Subcutaneous abdominal adipose tissue (tissue), 5 donors: ENCODE data around the gene CCDC40.

Source experiments
- H3K27ac ChIP-seq: one replicate; pipeline ENCODE4 v1.7.0; 2013; ENCODE audit warnings: low read depth, mild to moderate bottlenecking, inconsistent platforms, low read length, moderate library complexity
- H3K27me3 ChIP-seq, 5 donors: one replicate each; pipeline ENCODE4 v1.7.0; 2013; ENCODE audit warnings: low read length in 5 of 5, inconsistent platforms in 1 of 5; ENCODE audit not compliant: control insufficient read depth in 5 of 5, insufficient read depth in 4 of 5
- H3K36me3 ChIP-seq, 5 donors: one replicate each; pipeline ENCODE4 v1.7.0; 2013; ENCODE audit warnings: low read length in 5 of 5; ENCODE audit not compliant: control insufficient read depth in 5 of 5, insufficient read depth in 5 of 5
- H3K4me1 ChIP-seq, 5 donors: one replicate each; pipeline ENCODE4 v1.7.0; 2013; ENCODE audit warnings: low read length in 5 of 5, mild to moderate bottlenecking in 3 of 5, moderate library complexity in 1 of 5; ENCODE audit not compliant: control insufficient read depth in 5 of 5, insufficient read depth in 5 of 5
- H3K4me3 ChIP-seq, 5 donors: one replicate each; pipeline ENCODE4 v1.7.0; 2013; ENCODE audit warnings: low read length in 5 of 5, low read depth in 1 of 5
- H3K9ac ChIP-seq, 5 donors: one replicate each; pipeline ENCODE4 v1.7.0; 2013; ENCODE audit warnings: low read length in 5 of 5, mild to moderate bottlenecking in 4 of 5, moderate library complexity in 3 of 5
- H3K9me3 ChIP-seq, 5 donors: one replicate each; pipeline ENCODE4 v1.7.0; 2013; ENCODE audit warnings: low read length in 5 of 5; ENCODE audit not compliant: control insufficient read depth in 5 of 5
- donor health status: healthy.
- donor health status: healthy.
- donor health status: healthy.
- donor health status: healthy.
- donor health status: healthy.

The CCDC40 gene, protein sequence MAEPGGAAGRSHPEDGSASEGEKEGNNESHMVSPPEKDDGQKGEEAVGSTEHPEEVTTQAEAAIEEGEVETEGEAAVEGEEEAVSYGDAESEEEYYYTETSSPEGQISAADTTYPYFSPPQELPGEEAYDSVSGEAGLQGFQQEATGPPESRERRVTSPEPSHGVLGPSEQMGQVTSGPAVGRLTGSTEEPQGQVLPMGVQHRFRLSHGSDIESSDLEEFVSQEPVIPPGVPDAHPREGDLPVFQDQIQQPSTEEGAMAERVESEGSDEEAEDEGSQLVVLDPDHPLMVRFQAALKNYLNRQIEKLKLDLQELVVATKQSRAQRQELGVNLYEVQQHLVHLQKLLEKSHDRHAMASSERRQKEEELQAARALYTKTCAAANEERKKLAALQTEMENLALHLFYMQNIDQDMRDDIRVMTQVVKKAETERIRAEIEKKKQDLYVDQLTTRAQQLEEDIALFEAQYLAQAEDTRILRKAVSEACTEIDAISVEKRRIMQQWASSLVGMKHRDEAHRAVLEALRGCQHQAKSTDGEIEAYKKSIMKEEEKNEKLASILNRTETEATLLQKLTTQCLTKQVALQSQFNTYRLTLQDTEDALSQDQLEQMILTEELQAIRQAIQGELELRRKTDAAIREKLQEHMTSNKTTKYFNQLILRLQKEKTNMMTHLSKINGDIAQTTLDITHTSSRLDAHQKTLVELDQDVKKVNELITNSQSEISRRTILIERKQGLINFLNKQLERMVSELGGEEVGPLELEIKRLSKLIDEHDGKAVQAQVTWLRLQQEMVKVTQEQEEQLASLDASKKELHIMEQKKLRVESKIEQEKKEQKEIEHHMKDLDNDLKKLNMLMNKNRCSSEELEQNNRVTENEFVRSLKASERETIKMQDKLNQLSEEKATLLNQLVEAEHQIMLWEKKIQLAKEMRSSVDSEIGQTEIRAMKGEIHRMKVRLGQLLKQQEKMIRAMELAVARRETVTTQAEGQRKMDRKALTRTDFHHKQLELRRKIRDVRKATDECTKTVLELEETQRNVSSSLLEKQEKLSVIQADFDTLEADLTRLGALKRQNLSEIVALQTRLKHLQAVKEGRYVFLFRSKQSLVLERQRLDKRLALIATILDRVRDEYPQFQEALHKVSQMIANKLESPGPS

DNA sequence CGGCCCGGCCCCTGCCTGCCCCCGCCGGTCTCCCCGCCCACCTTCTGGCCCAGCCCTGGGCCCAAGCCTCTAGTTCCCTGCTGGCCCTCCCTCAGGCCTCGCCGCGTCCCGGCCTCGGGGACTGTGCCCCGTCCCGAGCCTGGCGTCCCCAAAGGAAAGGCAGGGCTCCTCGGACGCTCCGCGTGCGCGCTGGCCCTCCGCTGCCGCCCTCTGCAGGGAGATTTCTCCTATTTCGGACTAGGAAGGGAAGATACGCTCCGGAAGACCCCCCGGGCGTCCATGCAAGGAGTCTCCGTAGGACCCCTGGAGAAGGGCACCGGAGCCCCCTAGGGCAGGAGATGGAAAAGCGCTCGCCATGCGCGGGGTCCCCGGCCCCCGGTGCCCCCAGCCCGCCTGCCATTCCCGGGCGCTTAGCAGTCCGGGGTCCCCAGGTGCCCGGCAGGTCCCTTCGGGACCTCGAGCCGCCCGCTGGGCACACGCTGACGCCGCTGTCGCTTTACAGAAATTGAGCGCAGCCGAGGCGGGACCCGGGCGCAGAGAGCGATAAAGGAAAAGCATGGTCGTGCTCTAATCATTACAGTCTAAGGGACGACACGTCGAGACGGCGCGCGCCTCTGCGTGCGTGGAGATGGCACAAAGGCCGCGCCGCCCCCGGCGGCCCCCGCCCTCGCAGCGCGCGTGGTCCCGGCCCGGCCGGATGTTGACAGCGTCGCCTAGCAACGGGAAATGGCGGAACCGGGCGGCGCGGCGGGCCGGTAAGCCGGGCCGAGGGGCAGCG, at the start of gene CCDC40:
Gene CCDC40, plus strand, starts transcription at position 706 of the 778 bp plus-strand sequence. Its CDS starts 21 bp downstream, at position 727.
- Histone ChIP-seq H3K36me3 (peaks cover 0 to 5% (median 0%) of the 10 kb centered on the region in 5 donors), H3K27me3 (no peaks in the 10 kb centered on the region), H3K27ac (peak within 1 kb of the TSS; percentile 90), H3K9ac (peak within 1 kb of the TSS in 4 of 5 donors; percentile 83 to 87 (median 86)), H3K4me1 (peaks cover 3 to 58% (median 48%) of the 10 kb centered on the region in 5 donors), H3K4me3 (peak within 1 kb of the TSS; percentile 79 to 91 (median 82)), H3K9me3 (no peaks in the 10 kb centered on the region)

DNA sequence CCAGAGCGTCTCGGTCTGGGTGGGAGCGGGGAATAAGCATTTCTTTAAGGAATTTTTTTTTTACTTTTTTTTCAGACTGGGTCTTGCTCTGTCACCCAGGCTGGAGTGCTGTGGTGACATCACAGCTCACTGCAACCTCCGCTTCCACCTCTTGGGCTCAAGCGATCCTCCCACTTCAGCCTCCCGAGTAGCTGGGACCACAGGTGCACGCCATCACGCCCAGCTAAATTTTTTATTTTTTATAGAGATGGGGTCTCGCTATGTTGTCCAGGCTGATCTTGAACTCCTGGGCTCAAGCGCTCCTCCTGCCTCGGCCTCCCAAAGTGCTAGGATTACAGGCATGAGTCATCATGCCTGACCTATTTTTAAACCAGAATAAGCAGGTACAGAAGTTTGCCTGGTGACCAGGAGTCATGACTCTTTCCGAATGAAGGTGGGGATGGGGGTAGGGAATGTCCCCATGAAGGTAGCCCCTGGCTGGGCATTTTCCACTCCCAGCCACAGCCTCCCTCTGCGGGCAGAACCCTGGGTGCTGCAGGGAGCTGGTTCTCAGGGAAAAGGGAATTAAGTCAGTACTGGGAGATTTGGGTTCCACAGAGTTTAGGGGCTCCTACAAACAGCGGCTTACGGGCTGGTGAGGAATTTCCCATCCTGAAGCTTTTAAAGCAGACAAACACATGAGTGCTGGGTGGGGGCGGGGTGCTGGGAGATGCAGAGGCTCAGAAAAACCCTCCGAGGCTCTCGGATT, 49.1 kb upstream of the CCDC40 start:
- Histone ChIP-seq H3K4me3 (no peak overlapping the region), H3K27me3 (no peaks in the 10 kb centered on the region), H3K9ac (peak overlapping the region in 2 of 5 donors; percentile 1 to 16), H3K27ac (no peak overlapping the region), H3K9me3 (no peaks in the 10 kb centered on the region), H3K4me1 (peaks cover 8 to 63% (median 50%) of the 10 kb centered on the region in 5 donors), H3K36me3 (no peaks in the 10 kb centered on the region)

DNA sequence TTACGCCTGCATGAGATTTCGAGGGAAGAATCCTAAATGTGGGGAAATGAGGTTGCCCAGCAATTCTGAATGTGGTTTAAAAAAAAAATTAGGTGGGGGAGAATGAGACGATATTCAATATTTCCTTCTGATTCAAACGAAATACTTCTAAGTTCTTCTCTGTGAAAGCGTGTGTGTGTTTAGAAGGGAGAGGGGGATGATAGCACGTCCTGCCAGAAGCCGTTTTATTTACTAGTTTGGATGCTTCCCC, 48.6 kb upstream of the CCDC40 start:
- Histone ChIP-seq H3K4me3 (no peak overlapping the region), H3K36me3 (no peaks in the 10 kb centered on the region), H3K27me3 (no peaks in the 10 kb centered on the region), H3K27ac (no peak overlapping the region), H3K9me3 (no peaks in the 10 kb centered on the region), H3K4me1 (peaks cover 9 to 68% (median 55%) of the 10 kb centered on the region in 5 donors), H3K9ac (peak overlapping the region in 1 of 5 donors; percentile 29)

DNA sequence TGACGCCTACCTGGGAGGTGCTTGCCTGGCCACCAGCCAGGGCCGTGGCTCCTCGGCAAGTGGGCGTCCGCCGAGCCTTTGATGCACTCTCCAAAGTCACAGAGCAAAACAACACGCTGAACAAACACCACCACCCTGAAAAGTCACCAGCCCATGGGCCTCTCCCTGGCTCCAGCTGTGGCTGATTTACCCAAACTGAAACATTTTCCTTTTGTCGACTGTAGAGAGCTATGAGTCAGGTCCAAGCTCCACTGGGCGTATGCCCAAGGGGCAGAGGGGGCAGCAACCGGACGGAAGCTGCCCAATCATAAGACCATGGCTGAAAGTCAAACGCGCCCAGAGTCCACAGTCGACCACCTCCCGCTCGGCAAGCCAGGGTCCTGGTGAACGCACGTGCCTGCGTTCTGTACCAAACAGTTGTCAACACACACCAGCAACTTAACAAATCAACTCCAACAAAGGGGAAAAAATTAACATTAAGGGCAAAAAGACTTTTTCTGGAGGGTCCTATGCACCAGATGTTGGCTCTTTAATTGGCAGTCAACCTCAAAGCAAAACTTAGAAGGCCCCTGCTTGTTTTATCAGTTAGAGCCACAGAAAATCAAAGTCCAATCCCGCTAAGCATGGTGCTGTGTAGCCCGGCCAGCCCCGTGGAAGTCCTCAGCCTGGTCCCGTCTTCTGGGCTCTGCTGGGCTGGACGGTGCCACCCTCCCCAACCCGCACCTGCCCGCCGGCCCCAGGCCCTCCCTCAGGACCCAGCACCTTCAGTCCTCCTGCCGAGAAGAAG, 48.1 kb upstream of the CCDC40 start:
- Histone ChIP-seq H3K4me1 (peaks cover 13 to 68% (median 58%) of the 10 kb centered on the region in 5 donors), H3K27ac (no peak overlapping the region), H3K9me3 (no peaks in the 10 kb centered on the region), H3K4me3 (no peak overlapping the region), H3K36me3 (no peaks in the 10 kb centered on the region), H3K27me3 (no peaks in the 10 kb centered on the region), H3K9ac (peak overlapping the region in 1 of 5 donors; percentile 29)

DNA sequence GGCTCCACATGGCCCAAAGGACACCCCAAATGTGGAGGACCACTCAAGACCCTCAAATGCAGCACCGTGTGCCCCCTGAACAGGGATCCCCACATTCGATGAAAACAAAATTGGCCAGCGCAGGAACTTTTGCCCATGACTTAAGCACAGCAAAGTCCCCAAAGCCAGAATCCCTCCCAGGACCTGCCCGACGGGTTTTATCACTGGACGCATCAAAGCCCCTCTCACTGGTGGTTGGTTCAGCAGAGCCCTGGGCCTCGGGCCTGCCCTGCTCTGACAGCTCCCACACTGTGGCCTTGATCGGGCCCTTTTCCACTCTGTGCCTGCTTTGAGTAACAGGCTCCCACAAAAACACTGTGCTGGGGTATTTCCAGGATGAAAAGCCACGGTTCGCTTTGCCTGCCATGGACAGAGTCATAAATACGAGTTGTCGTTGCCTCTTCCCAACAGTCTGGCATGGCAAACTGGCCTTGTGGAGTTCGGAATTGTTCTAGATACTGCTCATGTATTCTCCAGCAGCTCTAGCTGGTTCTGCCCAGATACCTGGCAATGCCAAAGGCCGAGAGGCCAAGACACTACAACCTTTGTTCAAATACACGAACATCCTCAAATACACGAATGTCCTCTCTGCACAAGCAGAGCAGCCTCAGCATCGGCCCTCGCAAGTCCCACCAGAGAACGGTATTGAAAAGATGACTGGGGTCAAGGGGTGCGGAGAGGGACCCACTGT, 47.2 kb upstream of the CCDC40 start:
- Histone ChIP-seq H3K27me3 (no peaks in the 10 kb centered on the region), H3K9me3 (no peaks in the 10 kb centered on the region), H3K27ac (no peak overlapping the region), H3K36me3 (no peaks in the 10 kb centered on the region), H3K9ac (no peak overlapping the region), H3K4me1 (peaks cover 16 to 74% (median 65%) of the 10 kb centered on the region in 5 donors), H3K4me3 (no peak overlapping the region)

DNA sequence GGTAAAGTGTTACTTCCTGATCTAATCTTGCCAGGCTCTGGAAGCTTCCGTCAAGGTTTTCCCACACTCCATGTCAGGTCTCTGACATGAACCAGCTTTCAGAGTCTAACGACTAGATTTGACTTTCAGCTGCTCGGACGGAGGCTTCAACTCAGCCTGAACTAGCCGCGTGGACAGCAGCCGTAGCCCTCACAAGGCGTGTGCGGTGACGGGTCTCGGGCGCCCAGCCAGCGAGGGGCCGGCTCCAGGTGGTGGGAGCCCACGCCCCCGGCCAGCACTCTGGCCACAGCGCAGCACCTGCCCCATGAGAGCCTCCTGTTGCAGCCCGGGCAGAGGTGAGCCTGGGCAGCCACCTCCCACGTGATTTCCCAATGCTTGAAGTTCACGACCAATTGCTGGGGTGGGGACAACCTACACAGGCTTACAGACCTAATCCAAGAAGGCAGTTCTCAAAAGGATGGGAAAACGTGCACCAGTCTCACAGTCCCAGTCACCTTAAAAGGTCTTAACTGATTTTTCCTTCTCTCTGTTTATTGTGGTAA, 46.3 kb upstream of the CCDC40 start:
- Histone ChIP-seq H3K9me3 (no peaks in the 10 kb centered on the region), H3K4me1 (peaks cover 16 to 74% (median 65%) of the 10 kb centered on the region in 5 donors), H3K36me3 (no peaks in the 10 kb centered on the region), H3K27ac (peak overlapping the region; percentile 37), H3K27me3 (no peaks in the 10 kb centered on the region), H3K9ac (no peak overlapping the region), H3K4me3 (peak overlapping the region in 1 of 5 donors; percentile 11)

DNA sequence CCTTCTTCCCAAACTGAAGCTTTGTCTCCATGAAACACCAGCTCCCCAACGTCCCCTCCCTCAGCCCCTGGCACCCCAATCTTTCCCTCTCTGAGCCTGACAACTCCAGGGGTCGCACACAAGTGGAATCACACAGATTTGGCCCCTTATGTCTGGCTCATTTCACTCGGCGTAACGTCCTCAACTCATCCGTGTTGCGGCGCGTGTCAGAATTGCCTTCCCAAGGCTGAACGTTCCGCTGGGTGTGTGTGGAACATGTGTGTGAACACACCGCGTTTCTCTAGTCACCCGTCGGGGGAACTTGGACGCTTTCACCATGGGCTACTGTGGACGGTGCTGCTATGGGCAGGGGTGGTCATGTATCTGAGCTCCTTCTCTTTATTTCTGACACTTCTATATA, 45.7 kb upstream of the CCDC40 start:
- no peak overlapping the region for H3K9ac ChIP-seq
- H3K27ac ChIP-seq: peak overlapping the region; percentile 37
- H3K4me3 ChIP-seq: no peak overlapping the region
- no peaks in the 10 kb centered on the region for H3K27me3 ChIP-seq
- H3K36me3 ChIP-seq: no peaks in the 10 kb centered on the region
- H3K4me1 ChIP-seq: peaks cover 16 to 74% (median 65%) of the 10 kb centered on the region in 5 donors
- no peaks in the 10 kb centered on the region for H3K9me3 ChIP-seq
